Effector memory CD8-positive, alpha-beta T cell (primary cell): ENCODE results near the gene NANOS2.

Experiments
- ATAC-seq: fragments of 150-1000 bp; cut with Tn5 transposase; replicated peaks from 2 replicates; pipeline ENCODE4 v1.10.0; 2021; ENCODE audit warnings: mild to moderate bottlenecking, moderate library complexity
- DNase-seq, 3 experiments: peaks; one replicate each; pipeline ENCODE4 v3.0.0; 2021
- H3K27ac Mint-ChIP-seq, 2 donors: one replicate each; pipeline ENCODE4 v1.8.0; 2022; ENCODE audit warnings: mild to moderate bottlenecking in 2 of 2, mixed read lengths in 2 of 2, moderate library complexity in 2 of 2
- H3K27me3 Mint-ChIP-seq, 2 donors: one replicate each; pipeline ENCODE4 v1.8.0; 2022; ENCODE audit warnings: mixed read lengths in 2 of 2
- H3K36me3 Mint-ChIP-seq: one replicate; pipeline ENCODE4 v1.8.0; 2022; ENCODE audit warnings: mild to moderate bottlenecking, moderate library complexity, mixed read lengths; ENCODE audit not compliant: insufficient read depth
- H3K4me1 Mint-ChIP-seq, 2 donors: one replicate each; pipeline ENCODE4 v1.8.0; 2022; ENCODE audit warnings: low read depth in 2 of 2, mixed read lengths in 2 of 2
- H3K4me3 Mint-ChIP-seq, 2 donors: one replicate each; pipeline ENCODE4 v1.8.0; 2022; ENCODE audit warnings: mild to moderate bottlenecking in 2 of 2, mixed read lengths in 2 of 2, moderate library complexity in 2 of 2
- H3K9me3 Mint-ChIP-seq, 2 donors: one replicate each; pipeline ENCODE4 v1.8.0; 2022; ENCODE audit warnings: mixed read lengths in 2 of 2

Gene NANOS2

DNA sequence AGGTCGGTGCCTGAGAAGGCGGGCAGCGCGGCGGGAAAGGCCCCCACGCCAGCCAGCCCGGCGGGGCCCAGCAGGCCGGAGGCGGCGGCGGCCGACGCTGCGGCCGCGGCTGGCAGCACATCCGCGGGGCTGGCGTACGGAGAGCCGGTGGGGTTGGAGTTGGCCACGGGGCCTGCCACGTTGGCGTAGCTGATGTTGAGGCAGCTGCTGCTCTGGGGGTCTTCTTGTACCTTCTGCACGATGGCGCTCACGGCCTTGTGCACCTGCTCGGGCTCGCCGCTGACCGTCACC is 25.9 kb upstream of the NANOS2 start:
- Mint-ChIP-seq H3K27me3 (peaks cover 30 to 71% of the 10 kb centered on the region in 2 donors), H3K36me3 (no peaks in the 10 kb centered on the region)
- DNase-seq = no peak

DNA sequence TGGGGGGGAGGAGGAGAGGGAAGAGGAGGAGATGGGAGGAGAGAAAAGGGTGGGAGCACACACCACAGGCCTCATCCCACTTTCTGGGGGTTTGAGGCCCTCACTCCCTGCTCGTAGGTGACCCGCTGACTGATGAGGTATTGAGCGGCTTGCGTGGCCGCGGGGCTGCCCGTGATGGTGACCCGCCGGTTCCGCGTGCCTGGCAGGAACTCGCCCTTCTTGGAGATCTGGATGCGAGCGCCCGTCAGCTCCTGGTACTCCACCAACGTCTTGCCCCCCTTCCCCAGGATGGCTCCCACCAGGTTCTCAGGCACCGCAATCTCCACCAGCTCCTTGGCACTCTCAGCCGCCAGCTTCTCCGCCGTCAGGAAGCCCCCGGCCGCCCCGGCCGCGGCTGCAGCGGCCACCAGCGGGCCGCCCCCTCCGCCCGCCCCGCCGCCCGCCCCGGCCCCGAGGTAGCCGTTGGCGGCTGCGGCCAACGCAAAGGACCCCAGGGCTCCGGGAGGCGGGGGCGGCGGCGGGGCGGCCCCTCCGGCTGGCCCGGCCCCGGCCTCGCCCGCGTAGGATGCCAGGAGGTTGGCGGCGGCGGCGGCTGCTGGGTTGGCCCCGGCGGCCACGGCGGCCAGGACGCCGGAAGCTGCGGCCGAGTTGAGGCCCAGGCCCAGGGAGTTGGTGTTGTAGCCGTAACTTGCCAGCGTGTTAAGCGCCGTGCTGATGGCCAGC is 25.4 kb upstream of the NANOS2 start:
- Mint-ChIP-seq H3K4me3 (no peak overlapping the region), H3K27me3 (peaks cover 34 to 74% of the 10 kb centered on the region in 2 donors)
- DNase-seq = no peak

More for the DNA sequence above, 25.9 kb upstream of the NANOS2 start:
- Mint-ChIP-seq H3K4me1 (peaks cover 0 to 4% of the 10 kb centered on the region in 2 donors), H3K9me3 (no peaks in the 10 kb centered on the region), H3K4me3 (no peak overlapping the region), H3K27ac (no peak overlapping the region)
- no peak for ATAC-seq

DNA sequence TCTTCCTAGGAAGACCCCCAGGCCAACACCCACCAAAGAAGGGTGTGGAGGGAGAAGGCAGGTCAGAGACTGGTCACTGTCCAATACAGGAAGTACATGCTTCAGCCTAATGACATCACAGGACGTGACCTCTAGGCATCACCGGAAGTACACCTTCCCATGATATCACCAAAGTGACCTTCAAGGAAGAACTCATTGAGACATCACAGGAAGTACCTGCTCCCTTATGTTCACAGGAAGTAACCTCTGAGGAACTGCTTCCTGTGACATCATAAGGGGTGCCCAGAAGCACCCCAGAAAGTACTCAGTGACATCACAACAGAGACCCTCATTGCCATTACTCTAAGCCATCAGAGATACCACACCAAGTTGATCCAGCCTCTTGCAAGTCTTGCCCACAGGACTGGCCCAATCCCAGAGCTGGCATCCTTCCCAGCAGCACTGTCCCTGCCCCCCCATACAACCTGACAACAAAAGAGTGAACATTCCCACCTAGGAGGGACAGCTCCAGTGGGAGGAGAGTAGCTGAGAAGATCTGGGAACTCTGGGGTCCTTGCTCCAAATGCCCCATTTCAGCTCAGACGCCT is 24.2 kb upstream of the NANOS2 start:
- H3K4me1 Mint-ChIP-seq = peaks cover 0 to 4% of the 10 kb centered on the region in 2 donors
- no peaks in the 10 kb centered on the region for H3K9me3 Mint-ChIP-seq
- no peak for ATAC-seq
- no peak for DNase-seq
- no peaks in the 10 kb centered on the region for H3K36me3 Mint-ChIP-seq
- H3K4me3 Mint-ChIP-seq = no peak overlapping the region
- H3K27ac Mint-ChIP-seq = no peak overlapping the region
- H3K27me3 Mint-ChIP-seq = peaks cover 40 to 75% of the 10 kb centered on the region in 2 donors

More for the DNA sequence above, 25.4 kb upstream of the NANOS2 start:
- H3K27ac Mint-ChIP-seq = no peak overlapping the region
- H3K36me3 Mint-ChIP-seq = no peaks in the 10 kb centered on the region
- no peaks in the 10 kb centered on the region for H3K9me3 Mint-ChIP-seq
- peaks cover 0 to 4% of the 10 kb centered on the region in 2 donors for H3K4me1 Mint-ChIP-seq
- ATAC-seq = no peak

DNA sequence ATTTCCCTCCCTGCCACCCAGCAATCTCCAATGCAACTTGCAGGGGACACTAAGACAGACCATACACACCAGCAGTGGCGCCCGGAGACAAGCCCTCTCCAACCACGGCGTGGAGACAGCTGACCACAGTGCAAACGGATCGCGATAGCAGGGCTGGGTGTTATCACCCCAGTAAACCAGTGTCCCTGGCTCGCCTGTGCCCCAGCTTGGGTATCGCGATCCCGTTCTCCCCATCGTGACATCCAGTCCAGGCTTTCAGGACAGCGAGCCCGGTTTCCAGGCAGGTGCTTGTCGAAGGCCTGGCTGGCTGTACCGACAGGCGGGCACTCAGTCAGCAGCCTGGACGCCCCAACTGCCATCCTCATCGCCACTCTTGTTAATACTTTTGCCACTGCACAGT is 20.7 kb upstream of the NANOS2 start:
- Mint-ChIP-seq H3K4me1 (peaks cover 0 to 4% of the 10 kb centered on the region in 2 donors), H3K27ac (no peak overlapping the region), H3K9me3 (no peaks in the 10 kb centered on the region), H3K4me3 (no peak overlapping the region), H3K36me3 (no peaks in the 10 kb centered on the region), H3K27me3 (peaks cover 42 to 89% of the 10 kb centered on the region in 2 donors)
- DNase-seq (no peak), ATAC-seq (no peak)

DNA sequence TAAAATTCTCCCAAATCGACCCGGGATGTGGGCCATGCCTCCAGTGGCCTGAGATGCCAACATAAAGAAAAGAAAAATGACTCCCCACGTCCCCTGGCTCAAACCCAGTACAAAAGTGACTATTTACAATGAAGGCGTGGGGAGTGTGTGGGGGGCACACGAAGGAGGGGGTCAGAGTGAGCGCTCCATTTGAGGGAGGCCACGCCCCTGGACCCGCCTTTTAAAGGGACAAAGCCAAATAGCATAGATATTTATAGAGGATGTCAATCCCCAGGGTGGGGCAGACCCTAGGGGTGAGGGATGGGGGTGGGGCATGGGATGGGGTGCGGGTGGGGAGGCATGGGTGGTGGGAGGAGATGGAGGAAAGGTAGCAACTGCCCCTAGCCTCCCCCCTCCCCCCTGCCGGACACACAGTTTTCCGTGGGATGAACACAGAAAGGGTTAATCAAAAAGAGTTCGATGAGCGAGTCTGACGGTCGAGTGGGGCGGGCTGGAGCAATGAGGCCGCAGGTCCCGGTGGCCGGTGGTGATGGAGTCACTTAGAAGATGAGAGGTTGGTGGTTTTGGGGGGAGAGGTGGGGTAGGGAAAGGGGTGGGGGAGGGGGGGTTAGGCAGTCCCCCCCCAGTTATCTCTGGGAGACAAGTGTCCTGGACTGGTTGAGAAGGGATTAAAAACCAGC is 20.1 kb upstream of the NANOS2 start:
- peaks cover 0 to 4% of the 10 kb centered on the region in 2 donors for H3K4me1 Mint-ChIP-seq
- ATAC-seq (no peak), DNase-seq (no peak)
- peaks cover 42 to 87% of the 10 kb centered on the region in 2 donors for H3K27me3 Mint-ChIP-seq
- no peak overlapping the region for H3K4me3 Mint-ChIP-seq
- no peaks in the 10 kb centered on the region for H3K36me3 Mint-ChIP-seq
- H3K27ac Mint-ChIP-seq = no peak overlapping the region
- H3K9me3 Mint-ChIP-seq = no peaks in the 10 kb centered on the region

DNA sequence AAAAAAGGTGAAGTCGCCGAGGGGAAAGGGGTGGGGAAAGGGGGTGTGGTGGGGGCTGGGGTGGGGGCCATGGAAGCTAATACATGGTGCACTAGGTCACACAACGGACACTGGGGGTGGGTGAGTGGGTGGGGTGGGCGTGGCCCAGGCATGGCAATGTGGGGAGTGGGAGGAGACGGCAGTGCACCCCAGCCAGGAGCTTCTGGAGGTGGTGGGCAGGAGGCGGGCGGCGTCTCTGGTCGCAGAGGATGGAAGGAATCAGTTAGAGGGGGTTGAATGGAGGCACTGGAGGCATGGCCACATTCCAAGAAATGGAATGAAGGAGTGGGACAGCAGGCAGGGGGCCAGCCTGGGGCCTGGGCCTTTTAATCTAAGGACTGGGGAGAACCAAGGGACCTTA is 19.2 kb upstream of the NANOS2 start:
- Mint-ChIP-seq H3K4me1 (peaks cover 0 to 2% of the 10 kb centered on the region in 2 donors), H3K27me3 (peaks cover 42 to 85% of the 10 kb centered on the region in 2 donors), H3K9me3 (no peaks in the 10 kb centered on the region), H3K36me3 (no peaks in the 10 kb centered on the region), H3K27ac (no peak overlapping the region), H3K4me3 (no peak overlapping the region)
- ATAC-seq (no peak), DNase-seq (no peak)

DNA sequence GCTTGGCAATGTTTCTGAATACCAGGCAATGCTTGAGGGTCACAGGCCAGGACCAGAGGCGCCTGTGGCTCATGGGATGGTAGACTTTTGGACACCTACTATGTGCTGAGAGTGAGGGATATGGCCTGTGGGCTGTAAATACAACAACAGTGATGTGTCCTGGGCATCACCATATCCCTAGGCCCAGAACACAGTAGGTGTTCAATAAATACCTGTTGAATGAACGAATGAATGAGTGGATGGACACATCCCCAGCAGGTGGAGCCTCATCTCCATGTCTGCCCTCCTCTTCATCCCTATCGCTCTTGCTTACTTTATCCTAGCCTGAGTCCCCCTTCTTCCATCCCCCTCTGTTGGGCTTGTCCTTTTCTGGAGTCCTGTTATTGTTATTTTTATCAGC is 16.5 kb upstream of the NANOS2 start:
- ATAC-seq (no peak), DNase-seq (no peak)
- Mint-ChIP-seq H3K9me3 (no peaks in the 10 kb centered on the region), H3K27me3 (peaks cover 34 to 58% of the 10 kb centered on the region in 2 donors), H3K36me3 (peaks cover 4% of the 10 kb centered on the region), H3K27ac (no peak overlapping the region), H3K4me3 (no peak overlapping the region), H3K4me1 (peaks cover 9 to 12% of the 10 kb centered on the region in 2 donors)

DNA sequence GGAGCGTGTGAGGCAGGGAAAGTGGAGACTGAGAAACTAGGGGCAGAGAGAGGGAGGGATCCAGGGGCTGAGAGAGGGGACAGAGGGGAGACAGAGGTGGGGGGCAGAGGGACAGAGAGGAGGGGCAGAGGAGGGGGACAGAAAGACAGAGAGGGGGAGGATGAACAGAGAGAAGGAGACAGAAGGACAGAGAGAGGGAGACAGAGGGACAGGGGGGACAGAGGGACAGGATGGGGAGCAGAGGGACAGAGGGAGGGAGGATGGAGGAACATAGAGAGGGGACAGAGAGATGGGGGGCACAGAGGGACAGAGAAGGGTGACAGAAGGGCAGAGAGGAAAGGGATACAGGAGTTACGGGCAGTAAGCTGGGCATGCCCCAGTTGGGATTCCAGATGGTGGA is 14.7 kb upstream of the NANOS2 start:
- DNase-seq (no peak), ATAC-seq (no peak)
- Mint-ChIP-seq H3K9me3 (no peaks in the 10 kb centered on the region), H3K27ac (no peak overlapping the region), H3K36me3 (peaks cover 4% of the 10 kb centered on the region), H3K27me3 (peaks cover 16 to 40% of the 10 kb centered on the region in 2 donors), H3K4me1 (peaks cover 9 to 12% of the 10 kb centered on the region in 2 donors), H3K4me3 (no peak overlapping the region)

DNA sequence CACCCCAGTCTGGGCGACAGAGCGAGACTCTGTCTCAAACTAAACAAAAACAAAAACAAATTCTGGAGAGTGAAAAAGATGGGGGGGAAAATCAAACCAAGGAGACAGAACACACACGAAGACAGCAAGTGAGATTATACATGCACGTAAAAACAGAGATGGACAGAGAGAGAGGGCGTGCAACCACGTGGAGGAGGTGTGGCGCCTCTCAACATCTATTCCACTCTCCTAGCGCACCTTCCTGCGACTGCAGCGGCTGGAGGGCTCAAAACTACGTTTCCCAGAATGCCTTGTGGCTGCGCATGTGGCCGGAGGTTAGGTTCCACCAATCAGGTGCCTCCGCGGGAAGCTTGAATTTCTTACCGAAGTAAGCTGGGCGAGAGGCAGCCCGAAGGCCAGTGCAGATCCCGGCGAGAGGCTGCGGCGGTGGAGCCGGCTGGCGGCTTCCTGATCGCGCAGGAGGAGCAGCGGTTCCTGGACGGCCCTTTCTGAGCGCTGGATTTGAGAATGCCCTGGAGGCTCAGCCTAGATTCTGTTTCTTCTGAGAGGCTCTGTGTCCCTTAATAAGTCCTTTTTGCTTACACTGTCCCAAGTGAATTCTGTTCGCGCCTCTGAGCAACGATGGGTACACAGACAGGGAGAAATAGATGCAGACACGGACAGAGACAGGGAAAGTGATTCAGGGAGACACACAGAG is 13.1 kb upstream of the NANOS2 start:
- peaks cover 9 to 25% of the 10 kb centered on the region in 2 donors for H3K27me3 Mint-ChIP-seq
- peaks cover 9 to 12% of the 10 kb centered on the region in 2 donors for H3K4me1 Mint-ChIP-seq
- H3K27ac Mint-ChIP-seq = peak overlapping the region in 1 of 2 donors; percentile 21
- peaks cover 4% of the 10 kb centered on the region for H3K36me3 Mint-ChIP-seq
- peak overlapping the region; percentile 30 to 66 for H3K4me3 Mint-ChIP-seq
- ATAC-seq = peak; percentile 100
- no peaks in the 10 kb centered on the region for H3K9me3 Mint-ChIP-seq
- peak; percentile 85 to 89 (median 86) for DNase-seq

DNA sequence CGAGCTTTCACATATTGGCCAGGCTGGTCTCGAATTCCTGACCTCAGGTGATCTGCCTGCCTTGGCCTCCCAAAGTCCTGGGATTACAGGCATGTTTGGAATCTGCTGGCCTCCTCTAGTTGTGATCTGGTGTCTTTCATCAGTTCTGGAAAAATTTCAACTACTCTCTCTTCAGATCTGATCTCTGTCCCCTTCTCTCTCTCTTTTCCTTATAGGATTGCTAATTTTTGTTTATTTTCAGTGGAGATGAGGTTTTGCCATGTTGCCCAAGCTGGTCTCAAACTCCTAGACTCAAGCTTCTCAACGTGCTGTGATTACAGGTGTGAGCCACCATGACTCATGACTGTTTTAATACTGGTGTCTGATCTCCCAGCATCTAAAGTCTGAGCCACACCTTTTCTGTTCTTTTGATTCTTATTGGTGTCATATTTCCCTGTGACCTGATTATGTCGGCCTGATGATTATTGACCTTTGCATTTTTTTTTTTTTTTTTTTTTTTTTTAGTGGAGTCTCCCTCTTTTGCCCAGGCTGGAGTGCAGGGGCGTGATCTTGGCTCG is 10.4 kb upstream of the NANOS2 start:
- H3K4me3 Mint-ChIP-seq = no peak overlapping the region
- ATAC-seq (no peak), DNase-seq (no peak)
- H3K9me3 Mint-ChIP-seq = no peaks in the 10 kb centered on the region
- H3K4me1 Mint-ChIP-seq = peaks cover 9 to 12% of the 10 kb centered on the region in 2 donors
- no peak overlapping the region for H3K27ac Mint-ChIP-seq
- peaks cover 4% of the 10 kb centered on the region for H3K36me3 Mint-ChIP-seq
- peaks cover 6 to 13% of the 10 kb centered on the region in 2 donors for H3K27me3 Mint-ChIP-seq

DNA sequence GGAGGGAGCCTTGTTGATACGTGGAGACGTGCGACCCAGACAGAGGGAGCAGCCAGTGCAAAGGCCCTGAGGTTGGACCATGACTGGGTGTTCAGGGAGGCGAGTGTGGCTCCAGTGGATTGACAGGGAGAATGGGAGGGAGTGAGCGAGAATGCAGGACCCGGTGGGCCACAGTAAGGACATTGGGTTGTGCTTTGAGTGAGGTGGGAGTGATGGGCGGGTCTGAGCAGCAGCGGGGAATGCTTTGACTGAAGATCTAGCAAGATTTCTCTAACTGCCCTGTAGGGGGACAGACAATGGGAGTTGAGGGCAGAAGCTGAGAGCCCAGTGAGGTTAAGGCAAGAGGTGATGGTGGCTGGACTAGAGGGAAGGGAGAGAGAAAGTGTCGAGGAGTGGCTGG is 7.7 kb upstream of the NANOS2 start:
- ATAC-seq (no peak), DNase-seq (no peak)
- H3K27ac Mint-ChIP-seq = no peak overlapping the region
- H3K4me1 Mint-ChIP-seq = peaks cover 2 to 4% of the 10 kb centered on the region in 2 donors
- H3K27me3 Mint-ChIP-seq = peaks cover 18 to 23% of the 10 kb centered on the region in 2 donors
- no peaks in the 10 kb centered on the region for H3K9me3 Mint-ChIP-seq
- H3K36me3 Mint-ChIP-seq = peaks cover under 1% of the 10 kb centered on the region
- no peak overlapping the region for H3K4me3 Mint-ChIP-seq

DNA sequence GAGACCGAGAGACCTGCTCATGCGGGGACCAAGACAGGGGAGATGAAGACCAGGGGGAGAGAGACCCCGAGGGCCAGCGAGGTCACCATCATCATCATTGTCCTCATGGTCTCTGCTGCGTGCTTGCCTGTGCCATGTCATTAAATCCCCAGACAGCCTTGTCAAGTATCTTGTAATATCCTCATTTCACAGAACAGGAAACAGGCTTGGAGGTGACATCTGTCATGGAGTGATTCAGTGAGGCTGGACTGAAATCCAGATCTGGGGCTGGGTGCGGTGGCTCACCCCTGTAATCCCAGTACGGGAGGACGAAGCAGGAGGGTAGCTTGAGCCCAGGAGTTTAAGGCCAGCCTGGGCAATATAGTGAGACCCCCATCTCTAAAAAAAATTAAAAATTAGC is 5.9 kb upstream of the NANOS2 start:
- no peaks in the 10 kb centered on the region for H3K9me3 Mint-ChIP-seq
- H3K4me3 Mint-ChIP-seq = no peak overlapping the region
- H3K27ac Mint-ChIP-seq = no peak overlapping the region
- DNase-seq = no peak
- H3K36me3 Mint-ChIP-seq = no peaks in the 10 kb centered on the region
- no peak for ATAC-seq
- peaks cover 25 to 34% of the 10 kb centered on the region in 2 donors for H3K27me3 Mint-ChIP-seq
- H3K4me1 Mint-ChIP-seq = no peaks in the 10 kb centered on the region

DNA sequence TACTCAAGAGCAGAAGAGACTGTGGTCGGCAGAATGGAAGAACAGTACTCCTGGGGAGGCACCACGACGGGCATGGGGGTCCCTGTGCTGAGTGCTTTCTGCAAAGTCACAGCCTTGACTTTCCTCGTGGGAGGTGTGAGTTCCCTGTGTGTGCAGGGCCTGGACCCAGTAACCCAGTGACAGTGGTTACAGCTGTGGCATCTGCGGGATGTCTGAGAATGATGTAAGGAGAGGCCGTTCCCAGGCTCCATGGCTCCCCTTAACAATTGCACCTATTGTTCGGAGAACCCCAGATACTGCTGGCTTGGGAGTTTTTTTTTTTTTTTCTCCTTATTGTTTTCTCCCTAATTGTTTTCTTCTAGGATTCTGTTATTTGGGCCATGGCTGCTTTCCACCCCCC is 5.1 kb upstream of the NANOS2 start:
- Mint-ChIP-seq H3K4me3 (no peak overlapping the region), H3K4me1 (no peaks in the 10 kb centered on the region), H3K27me3 (peaks cover 25 to 41% of the 10 kb centered on the region in 2 donors), H3K36me3 (no peaks in the 10 kb centered on the region), H3K9me3 (no peaks in the 10 kb centered on the region), H3K27ac (no peak overlapping the region)
- no peak for DNase-seq
- ATAC-seq = no peak
